Endothelial cell of umbilical vein (primary cell): ENCODE measurements around the gene SLC29A3.

Experiments
- EZH2 ChIP-seq: IDR thresholded peaks from 2 replicates; pipeline ENCODE4 v1.6.1; 2012; ENCODE audit warnings: borderline replicate concordance, low read depth, mild to moderate bottlenecking, moderate library complexity, low read length, inconsistent platforms; ENCODE audit not compliant: severe bottlenecking
- FOS ChIP-seq: IDR thresholded peaks from 2 replicates; pipeline ENCODE4 v1.6.1; 2011; ENCODE audit warnings: mild to moderate bottlenecking, low read length, moderate library complexity, borderline replicate concordance; ENCODE audit not compliant: insufficient read depth
- JUN ChIP-seq: IDR thresholded peaks from 2 replicates; pipeline ENCODE4 v1.6.1; 2011; ENCODE audit warnings: borderline replicate concordance, low read depth; ENCODE audit not compliant: insufficient read length, insufficient read depth
- MYC ChIP-seq: IDR thresholded peaks from one replicate; pipeline ENCODE4 v1.6.1; 2011; ENCODE audit warnings: mild to moderate bottlenecking, low read depth, low read length
- POLR2A ChIP-seq: IDR thresholded peaks from 2 replicates; pipeline ENCODE4 v1.6.1; 2012; ENCODE audit warnings: low read depth, mild to moderate bottlenecking, control low read depth, low read length
- POLR2AphosphoS5 ChIP-seq: IDR thresholded peaks from 2 replicates; pipeline ENCODE4 v1.6.1; 2012; ENCODE audit warnings: low read depth, mild to moderate bottlenecking, control low read depth, low read length, moderate library complexity; ENCODE audit not compliant: insufficient read depth
- TF ChIP-seq, protein P1 (sequence below), 2 donors: IDR thresholded peaks; 1 replicate in 1 of 2; 2 replicates in 1 of 2; pipeline ENCODE4 v1.5.1; 2011; ENCODE audit warnings: low read length in 2 of 2, mild to moderate bottlenecking in 2 of 2, moderate library complexity in 2 of 2, control low read depth in 1 of 2, inconsistent platforms in 1 of 2, low read depth in 1 of 2; ENCODE audit not compliant: insufficient read depth in 1 of 2; ENCODE audit errors: extremely low read depth in 1 of 2
- TF ChIP-seq, protein P2 (sequence below): IDR thresholded peaks from 2 replicates; pipeline ENCODE4 v1.6.1; 2011; ENCODE audit not compliant: insufficient read depth, insufficient read length

DNA sequence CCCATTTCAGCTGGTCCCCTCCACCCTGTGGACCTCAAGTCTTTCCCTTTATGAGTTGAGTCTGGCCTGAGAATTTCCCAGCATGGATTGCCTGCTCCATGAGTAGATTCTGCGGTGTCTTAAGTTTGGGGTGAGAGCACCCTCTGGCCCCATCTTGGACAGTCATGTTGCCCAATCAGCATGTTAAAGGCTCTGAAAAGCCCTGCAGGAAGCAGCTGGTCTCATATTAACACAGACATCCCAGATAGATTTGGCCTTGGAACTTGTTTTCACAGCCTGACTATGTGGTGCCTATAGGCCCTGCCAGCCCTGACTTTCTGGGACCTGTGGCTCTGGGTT, 15.5 kb upstream of the SLC29A3 start:
- TF ChIP-seq, protein P1, sequence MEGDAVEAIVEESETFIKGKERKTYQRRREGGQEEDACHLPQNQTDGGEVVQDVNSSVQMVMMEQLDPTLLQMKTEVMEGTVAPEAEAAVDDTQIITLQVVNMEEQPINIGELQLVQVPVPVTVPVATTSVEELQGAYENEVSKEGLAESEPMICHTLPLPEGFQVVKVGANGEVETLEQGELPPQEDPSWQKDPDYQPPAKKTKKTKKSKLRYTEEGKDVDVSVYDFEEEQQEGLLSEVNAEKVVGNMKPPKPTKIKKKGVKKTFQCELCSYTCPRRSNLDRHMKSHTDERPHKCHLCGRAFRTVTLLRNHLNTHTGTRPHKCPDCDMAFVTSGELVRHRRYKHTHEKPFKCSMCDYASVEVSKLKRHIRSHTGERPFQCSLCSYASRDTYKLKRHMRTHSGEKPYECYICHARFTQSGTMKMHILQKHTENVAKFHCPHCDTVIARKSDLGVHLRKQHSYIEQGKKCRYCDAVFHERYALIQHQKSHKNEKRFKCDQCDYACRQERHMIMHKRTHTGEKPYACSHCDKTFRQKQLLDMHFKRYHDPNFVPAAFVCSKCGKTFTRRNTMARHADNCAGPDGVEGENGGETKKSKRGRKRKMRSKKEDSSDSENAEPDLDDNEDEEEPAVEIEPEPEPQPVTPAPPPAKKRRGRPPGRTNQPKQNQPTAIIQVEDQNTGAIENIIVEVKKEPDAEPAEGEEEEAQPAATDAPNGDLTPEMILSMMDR (IDR thresholded peaks at IDR 0.05; ENCODE audit: extremely low read depth in 1 of 2, insufficient read depth in 1 of 2, low read depth in 1 of 2, low read length in 2 of 2), result no peak
- TF ChIP-seq POLR2A, result no peak
- TF ChIP-seq FOS, result no peak
- no peak for TF ChIP-seq EZH2
- no peak for TF ChIP-seq MYC
- TF ChIP-seq POLR2AphosphoS5, result no peak
- no peak for TF ChIP-seq JUN
- TF ChIP-seq, protein P2, sequence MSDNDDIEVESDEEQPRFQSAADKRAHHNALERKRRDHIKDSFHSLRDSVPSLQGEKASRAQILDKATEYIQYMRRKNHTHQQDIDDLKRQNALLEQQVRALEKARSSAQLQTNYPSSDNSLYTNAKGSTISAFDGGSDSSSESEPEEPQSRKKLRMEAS, result no peak
